Prostate gland (tissue), 2 donors: Measurements from ENCODE around the gene PAX5. TPM values are rescaled to one million over a fixed set of nuclear protein-coding genes. Genes with fewer than 3 reads are reported as not detected.

Experiments
- DNase-seq: peaks from one replicate; pipeline ENCODE4 v3.0.0-alpha.2; 2019; ENCODE audit warnings: low spot score
- H3K27ac ChIP-seq, 2 donors: fragments of 200-600 bp; sonication (generic); 2 replicates each; pipeline ENCODE4 v1.5.1; 2017 to 2019
- H3K27me3 ChIP-seq: fragments of 200-600 bp; sonication (generic); replicated peaks from 2 replicates; pipeline ENCODE4 v1.5.1; 2019; ENCODE audit not compliant: insufficient read depth
- H3K36me3 ChIP-seq, 2 donors: fragments of 200-600 bp; sonication (generic); 1 replicate in 1 of 2; 2 replicates in 1 of 2; pipeline versions ENCODE4 v1.5.1 to v1.8.1; 2017 to 2019
- H3K4me1 ChIP-seq: fragments of 200-600 bp; sonication (generic); replicated peaks from 2 replicates; pipeline ENCODE4 v1.5.1; 2019
- H3K4me3 ChIP-seq, 2 donors: fragments of 200-600 bp; sonication (generic); 2 replicates each; pipeline ENCODE4 v1.5.1; 2017 to 2019
- H3K9me3 ChIP-seq: fragments of 200-600 bp; sonication (generic); 2 replicates; pipeline ENCODE4 v1.5.1; 2017
- CTCF ChIP-seq, 4 experiments: fragments of 200-600 bp in 2 of 4; fragments of 450-650 bp in 2 of 4; sonication (generic) in 2 of 4; IDR thresholded peaks; 1 replicate in 3 of 4; 2 replicates in 1 of 4; pipeline ENCODE4 v1.5.1; 2016 to 2019; ENCODE audit warnings: antibody characterized with exemption in 4 of 4, mild to moderate bottlenecking in 2 of 4, moderate library complexity in 2 of 4
- POLR2A ChIP-seq: fragments of 450-650 bp; IDR thresholded peaks from one replicate; pipeline ENCODE4 v1.6.1; 2016; ENCODE audit warnings: antibody characterized with exemption, mild to moderate bottlenecking
- POLR2AphosphoS5 ChIP-seq: sonication (generic); formaldehyde crosslinking; IDR thresholded peaks from one replicate; pipeline ENCODE4 v1.6.1; 2017; ENCODE audit warnings: antibody characterized with exemption
- WGBS: methylation state at CpG from one replicate; pipeline ENCODE4 v1.1.5; 2018; 5-methylcytosine and 5-hydroxymethylcytosine counted together
- intact Hi-C: fragments of 100-400 bp; cut with DNase I; formaldehyde crosslinking; loops from one replicate; pipeline ENCODE4 v1.14.2; 2022
- total RNA-seq, 2 donors: library from RNA; depleted of rRNA; stranded (reverse); fragments of >200 nt; gene quantifications; one replicate each; pipeline ENCODE4 v1.1.0, GENCODE V29; 2016

PAX5 gene
- total RNA-seq, 2 donors from 2014 or later: 0.05 to 0.11 TPM

GRCh38 chr9:36985061-36985768 is 48.9 kb downstream of the PAX5 start:
- WGBS: 40% methylated on average over 15 of the region's 15 CpGs
- H3K4me1 ChIP-seq: no peaks in the 10 kb centered on the region
- no peak for DNase-seq
- TF ChIP-seq POLR2AphosphoS5 (no peak), CTCF (IDR thresholded peaks at IDR 0.05) (no peak)
- no peaks in the 10 kb centered on the region for H3K36me3 ChIP-seq
- H3K27me3 ChIP-seq: peaks cover 20% of the 10 kb centered on the region
- intact Hi-C loops: no loop called here
- H3K27ac ChIP-seq: no peak overlapping the region
- no peak overlapping the region for H3K4me3 ChIP-seq
- no peaks in the 10 kb centered on the region for H3K9me3 ChIP-seq

GRCh38 chr9:36980148-36980974 is 53.7 kb downstream of the PAX5 start:
- intact Hi-C loops: no loop called here
- H3K27me3 ChIP-seq: peaks cover 11% of the 10 kb centered on the region

DNA sequence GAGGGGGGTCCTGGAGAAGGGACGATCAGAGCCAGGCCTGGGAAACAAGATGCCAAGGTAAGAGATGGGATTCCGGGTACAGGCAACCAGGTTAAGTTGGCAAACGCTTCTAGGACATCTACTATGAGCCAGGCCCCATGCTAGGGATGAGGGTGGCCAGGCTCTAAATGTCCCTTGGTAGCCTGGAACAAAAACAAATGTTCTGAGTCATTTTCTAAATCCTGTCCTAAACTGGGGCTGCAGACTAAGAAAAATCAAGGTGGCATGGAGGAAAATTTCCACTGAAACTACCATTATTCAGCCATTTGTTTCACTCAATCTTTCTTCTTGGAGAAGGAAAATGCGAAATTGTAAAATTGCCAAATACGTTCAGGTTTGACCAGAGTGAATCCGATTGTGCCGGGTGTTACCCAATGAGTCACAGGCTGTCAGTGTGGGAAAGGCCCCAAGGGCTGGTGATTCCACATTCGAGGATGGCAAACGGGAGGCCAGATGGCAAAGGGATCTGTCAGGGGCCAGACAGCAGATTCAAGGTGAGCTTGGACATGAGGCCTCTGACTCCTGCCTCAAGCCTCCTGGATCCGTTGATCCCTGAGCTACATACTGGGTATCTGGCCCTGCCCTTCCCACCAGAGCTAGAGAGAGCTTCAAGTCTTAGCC is 57.6 kb downstream of the PAX5 start:
- DNase-seq: no peak
- 76% methylated on average over 10 of the region's 10 CpGs for WGBS
- no peak for TF ChIP-seq POLR2AphosphoS5
- no peak for TF ChIP-seq POLR2A
- no peak for TF ChIP-seq CTCF (IDR thresholded peaks at IDR 0.05)
- no peak overlapping the region for H3K4me3 ChIP-seq
- no peaks in the 10 kb centered on the region for H3K4me1 ChIP-seq
- H3K27me3 ChIP-seq: peaks cover 3% of the 10 kb centered on the region
- H3K36me3 ChIP-seq: no peaks in the 10 kb centered on the region
- no peak overlapping the region for H3K27ac ChIP-seq
- intact Hi-C loops: no loop called here
- H3K9me3 ChIP-seq: no peaks in the 10 kb centered on the region

More at GRCh38 chr9:36980148-36980974, 53.7 kb downstream of the PAX5 start:
- 43% methylated on average over 7 of the region's 7 CpGs for WGBS
- Histone ChIP-seq H3K9me3 (no peaks in the 10 kb centered on the region), H3K4me3 (no peak overlapping the region), H3K4me1 (no peaks in the 10 kb centered on the region), H3K36me3 (no peaks in the 10 kb centered on the region), H3K27ac (no peak overlapping the region)
- TF ChIP-seq POLR2A (no peak), CTCF (IDR thresholded peaks at IDR 0.05) (no peak), POLR2AphosphoS5 (no peak)
- no peak for DNase-seq

- intact Hi-C loops: no loop called here
- no peaks in the 10 kb centered on the region for H3K4me1 ChIP-seq
- H3K4me3 ChIP-seq: no peak overlapping the region
- no peak for DNase-seq
- WGBS: 64% methylated on average over 7 of the region's 7 CpGs
- no peaks in the 10 kb centered on the region for H3K36me3 ChIP-seq
- TF ChIP-seq CTCF (IDR thresholded peaks at IDR 0.05): no peak
- no peak for TF ChIP-seq POLR2A
- no peak for TF ChIP-seq POLR2AphosphoS5
- H3K9me3 ChIP-seq: no peaks in the 10 kb centered on the region
- no peak overlapping the region for H3K27ac ChIP-seq
- H3K27me3 ChIP-seq: peaks cover 3% of the 10 kb centered on the region
Observed at GRCh38 chr9:36974731-36975130, 59.3 kb downstream of the PAX5 start.
